ENCODE results near the gene CDON. TPM values are rescaled to one million over a fixed set of nuclear protein-coding genes. Genes with fewer than 3 reads are reported as not detected.

The CDON gene
- total and polyA plus RNA-seq, 12 donors = 1.4 to 17.1 (median 8.9) TPM

DNA sequence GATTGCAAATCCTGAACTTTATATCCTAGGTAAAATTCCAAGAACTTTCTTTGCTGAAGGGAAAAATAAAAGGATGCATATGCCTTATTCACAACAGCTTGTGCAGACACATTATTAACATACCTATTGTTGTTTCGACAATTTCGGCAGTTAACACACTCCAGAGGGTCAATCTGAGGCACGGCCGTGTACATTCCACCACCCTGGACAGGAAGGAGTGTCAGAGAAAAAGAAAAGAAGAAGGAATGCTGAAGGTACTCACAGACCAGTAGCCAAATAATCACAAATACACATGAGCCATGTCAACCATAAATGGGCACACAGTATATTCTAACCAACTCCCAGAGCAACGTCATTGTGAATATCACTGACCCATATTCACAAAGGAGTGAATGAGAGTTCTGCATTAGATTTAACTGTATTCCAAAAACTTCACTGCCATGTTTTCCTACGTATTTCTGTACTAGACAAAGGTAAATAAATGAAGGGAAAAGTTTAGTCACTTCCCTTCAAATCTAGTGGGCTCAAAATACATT is 84.4 kb downstream of the CDON start:
- ATAC-seq (peak in 1 of 8 donors; percentile 19), DNase-seq (no peak)
- Histone ChIP-seq H3K4me3 (no peak overlapping the region), H3K9me3 (no peaks in the 10 kb centered on the region), H3K27me3 (no peaks in the 10 kb centered on the region), H3K4me1 (peaks cover 0 to 3% (median 0%) of the 10 kb centered on the region in 9 donors), H3K27ac (no peak overlapping the region), H3K36me3 (peaks cover 0 to 10% (median 0%) of the 10 kb centered on the region in 9 donors)
- WGBS, 2 donors = 71 to 78% methylated on average over 6 of the region's 6 CpGs
- TF ChIP-seq, protein P1, sequence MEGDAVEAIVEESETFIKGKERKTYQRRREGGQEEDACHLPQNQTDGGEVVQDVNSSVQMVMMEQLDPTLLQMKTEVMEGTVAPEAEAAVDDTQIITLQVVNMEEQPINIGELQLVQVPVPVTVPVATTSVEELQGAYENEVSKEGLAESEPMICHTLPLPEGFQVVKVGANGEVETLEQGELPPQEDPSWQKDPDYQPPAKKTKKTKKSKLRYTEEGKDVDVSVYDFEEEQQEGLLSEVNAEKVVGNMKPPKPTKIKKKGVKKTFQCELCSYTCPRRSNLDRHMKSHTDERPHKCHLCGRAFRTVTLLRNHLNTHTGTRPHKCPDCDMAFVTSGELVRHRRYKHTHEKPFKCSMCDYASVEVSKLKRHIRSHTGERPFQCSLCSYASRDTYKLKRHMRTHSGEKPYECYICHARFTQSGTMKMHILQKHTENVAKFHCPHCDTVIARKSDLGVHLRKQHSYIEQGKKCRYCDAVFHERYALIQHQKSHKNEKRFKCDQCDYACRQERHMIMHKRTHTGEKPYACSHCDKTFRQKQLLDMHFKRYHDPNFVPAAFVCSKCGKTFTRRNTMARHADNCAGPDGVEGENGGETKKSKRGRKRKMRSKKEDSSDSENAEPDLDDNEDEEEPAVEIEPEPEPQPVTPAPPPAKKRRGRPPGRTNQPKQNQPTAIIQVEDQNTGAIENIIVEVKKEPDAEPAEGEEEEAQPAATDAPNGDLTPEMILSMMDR (IDR thresholded peaks at IDR 0.05) = no peak
- intact Hi-C loops (cut with DNase I) = no loop called here

DNA sequence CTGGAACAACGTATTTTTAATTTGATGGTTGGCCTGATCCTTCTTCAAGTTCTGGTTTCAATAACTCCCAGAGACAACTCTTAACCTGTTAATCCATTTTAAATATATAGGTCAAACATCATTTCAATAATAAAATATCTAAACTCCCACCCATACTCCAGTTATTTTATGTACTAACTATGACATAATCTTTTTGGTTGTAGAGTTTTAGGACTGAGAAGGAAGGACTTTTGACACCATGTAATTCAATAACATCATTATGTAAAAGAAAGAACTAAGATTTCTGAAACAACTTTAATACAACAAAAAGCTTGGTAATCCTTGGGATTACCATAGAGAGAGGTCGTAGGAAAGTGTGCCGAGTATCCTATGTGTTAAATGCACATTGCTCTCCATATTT is 85.3 kb downstream of the CDON start:
- no peak for DNase-seq
- ATAC-seq = no peak
- TF ChIP-seq, protein P1 (IDR thresholded peaks at IDR 0.05) = no peak
- Histone ChIP-seq H3K4me3 (no peak overlapping the region), H3K27ac (no peak overlapping the region), H3K4me1 (peaks cover 0 to 3% (median 0%) of the 10 kb centered on the region in 9 donors), H3K36me3 (peaks cover 0 to 5% (median 0%) of the 10 kb centered on the region in 9 donors), H3K9me3 (no peaks in the 10 kb centered on the region), H3K27me3 (no peaks in the 10 kb centered on the region)
- intact Hi-C loops (cut with DNase I) = no loop called here
- 92 to 94% methylated on average over 3 of the region's 3 CpGs for WGBS, 2 donors

GRCh38 chr11:125976156-125976555 is 86.5 kb downstream of the CDON start:
- intact Hi-C loops (cut with DNase I) = no loop called here
- ATAC-seq (no peak), DNase-seq (no peak)
- H3K9me3 ChIP-seq = no peaks in the 10 kb centered on the region
- peaks cover 0 to 5% (median 0%) of the 10 kb centered on the region in 9 donors for H3K36me3 ChIP-seq
- H3K4me3 ChIP-seq = no peak overlapping the region
- TF ChIP-seq, protein P1 (IDR thresholded peaks at IDR 0.05) = no peak
- H3K27me3 ChIP-seq = no peaks in the 10 kb centered on the region
- H3K27ac ChIP-seq = no peak overlapping the region
- peaks cover 0 to 9% (median 0%) of the 10 kb centered on the region in 9 donors for H3K4me1 ChIP-seq

DNA sequence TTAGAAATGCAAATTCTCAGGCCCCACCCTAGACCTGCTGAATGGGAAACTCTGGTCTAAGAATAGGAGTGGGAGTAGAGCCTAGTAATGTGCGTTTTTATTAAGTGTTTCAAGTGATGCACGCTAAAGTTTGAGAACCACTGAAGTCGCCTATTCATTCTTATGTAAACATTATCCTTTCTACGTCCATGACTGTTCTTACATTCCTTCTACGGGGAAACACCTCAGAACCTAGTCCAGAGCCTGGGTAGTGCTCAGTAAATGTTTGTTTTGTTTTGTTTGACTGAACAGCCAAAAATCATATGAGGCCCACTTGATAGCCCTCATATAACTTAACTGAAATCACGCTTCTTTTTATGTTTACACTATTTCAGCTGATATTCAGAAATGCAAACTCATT is 87.0 kb downstream of the CDON start:
- ATAC-seq (no peak), DNase-seq (no peak)
- H3K4me1 ChIP-seq = peaks cover 0 to 9% (median 0%) of the 10 kb centered on the region in 9 donors
- peaks cover 0 to 4% (median 0%) of the 10 kb centered on the region in 9 donors for H3K36me3 ChIP-seq
- no peak overlapping the region for H3K4me3 ChIP-seq
- TF ChIP-seq, protein P1 (IDR thresholded peaks at IDR 0.05) = no peak
- H3K27me3 ChIP-seq = no peaks in the 10 kb centered on the region
- no peaks in the 10 kb centered on the region for H3K9me3 ChIP-seq
- intact Hi-C loops (cut with DNase I) = no loop called here
- no peak overlapping the region for H3K27ac ChIP-seq
- 95 to 96% methylated on average over 6 of the region's 6 CpGs for WGBS, 2 donors

Measured in heart right ventricle (tissue), 16 donors.